Left ventricle myocardium inferior (tissue), 1 donor: ENCODE results near the gene EID2B. TPM values are rescaled to one million over a fixed set of nuclear protein-coding genes. Genes with fewer than 3 reads are reported as not detected.

Experiments used
- DNase-seq: peaks from one replicate; pipeline ENCODE4 v3.0.0-alpha.2; 2020
- H3K27ac ChIP-seq: fragments of 200-600 bp; replicated peaks from 2 replicates; pipeline ENCODE4 v1.8.0; 2021
- H3K27me3 ChIP-seq: fragments of 200-600 bp; 2 replicates; pipeline ENCODE4 v1.8.0; 2021; ENCODE audit warnings: low read depth
- H3K36me3 ChIP-seq: fragments of 200-600 bp; 2 replicates; pipeline ENCODE4 v1.8.0; 2021
- H3K4me1 ChIP-seq: fragments of 200-600 bp; 2 replicates; pipeline ENCODE4 v1.8.0; 2021
- H3K4me3 ChIP-seq: fragments of 200-600 bp; 2 replicates; pipeline ENCODE4 v1.8.0; 2021; ENCODE audit warnings: mild to moderate bottlenecking, moderate library complexity
- H3K9me3 ChIP-seq: fragments of 200-600 bp; replicated peaks from 2 replicates; pipeline ENCODE4 v1.8.0; 2021
- intact Hi-C: fragments of 100-400 bp; cut with micrococcal nuclease; formaldehyde crosslinking; loops from one replicate; pipeline ENCODE4 v1.11.0; 2022
- total RNA-seq: library from RNA; stranded (reverse); fragmentation: NEBNext Ultra II Directional; extraction: Animal tissue kit (Norgen Biotek cat#: 25700); gene quantifications from one replicate; pipeline ENCODE4 v1.2.1, GENCODE V29; 2021
- TF ChIP-seq, protein P1 (sequence below): fragments of 200-600 bp; IDR thresholded peaks from 2 replicates; pipeline ENCODE4 v1.8.0; 2021; ENCODE audit warnings: antibody characterized with exemption, mild to moderate bottlenecking, borderline replicate concordance
- donor health status: DM: no; HTN: yes; CAD: no; lungs with severe emphysema.

The EID2B gene
- total RNA-seq, 1 donor from 2014 or later = 2.1 TPM

DNA sequence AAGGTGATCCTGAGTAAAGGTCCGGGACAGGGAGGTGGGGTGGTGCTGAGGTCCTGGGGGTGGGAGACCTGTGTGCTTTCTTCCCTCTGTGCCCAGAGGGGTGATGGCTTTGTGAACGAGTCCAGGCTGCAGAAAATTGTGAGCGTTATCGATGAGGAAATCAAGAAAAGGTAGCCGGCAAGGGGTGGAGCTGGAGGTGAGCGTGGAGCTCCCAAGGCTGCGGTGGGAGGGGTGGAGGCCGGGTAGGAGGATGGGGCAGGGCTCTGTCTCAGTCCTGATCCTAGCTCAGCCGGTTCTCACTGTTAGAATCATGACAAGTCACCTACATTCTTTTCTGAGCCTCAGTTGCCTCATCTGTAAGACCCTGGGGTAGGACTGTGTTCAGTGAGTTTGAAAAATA lies 13.7 kb downstream of the EID2B start:
- no peak overlapping the region for H3K27ac ChIP-seq
- TF ChIP-seq, protein P1, sequence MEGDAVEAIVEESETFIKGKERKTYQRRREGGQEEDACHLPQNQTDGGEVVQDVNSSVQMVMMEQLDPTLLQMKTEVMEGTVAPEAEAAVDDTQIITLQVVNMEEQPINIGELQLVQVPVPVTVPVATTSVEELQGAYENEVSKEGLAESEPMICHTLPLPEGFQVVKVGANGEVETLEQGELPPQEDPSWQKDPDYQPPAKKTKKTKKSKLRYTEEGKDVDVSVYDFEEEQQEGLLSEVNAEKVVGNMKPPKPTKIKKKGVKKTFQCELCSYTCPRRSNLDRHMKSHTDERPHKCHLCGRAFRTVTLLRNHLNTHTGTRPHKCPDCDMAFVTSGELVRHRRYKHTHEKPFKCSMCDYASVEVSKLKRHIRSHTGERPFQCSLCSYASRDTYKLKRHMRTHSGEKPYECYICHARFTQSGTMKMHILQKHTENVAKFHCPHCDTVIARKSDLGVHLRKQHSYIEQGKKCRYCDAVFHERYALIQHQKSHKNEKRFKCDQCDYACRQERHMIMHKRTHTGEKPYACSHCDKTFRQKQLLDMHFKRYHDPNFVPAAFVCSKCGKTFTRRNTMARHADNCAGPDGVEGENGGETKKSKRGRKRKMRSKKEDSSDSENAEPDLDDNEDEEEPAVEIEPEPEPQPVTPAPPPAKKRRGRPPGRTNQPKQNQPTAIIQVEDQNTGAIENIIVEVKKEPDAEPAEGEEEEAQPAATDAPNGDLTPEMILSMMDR = no peak
- peaks cover 45% of the 10 kb centered on the region for H3K27me3 ChIP-seq
- intact Hi-C loops = no loop called here
- peaks cover 17% of the 10 kb centered on the region for H3K4me1 ChIP-seq
- H3K9me3 ChIP-seq = no peaks in the 10 kb centered on the region
- H3K4me3 ChIP-seq = no peak overlapping the region
- no peaks in the 10 kb centered on the region for H3K36me3 ChIP-seq
- DNase-seq = no peak

DNA sequence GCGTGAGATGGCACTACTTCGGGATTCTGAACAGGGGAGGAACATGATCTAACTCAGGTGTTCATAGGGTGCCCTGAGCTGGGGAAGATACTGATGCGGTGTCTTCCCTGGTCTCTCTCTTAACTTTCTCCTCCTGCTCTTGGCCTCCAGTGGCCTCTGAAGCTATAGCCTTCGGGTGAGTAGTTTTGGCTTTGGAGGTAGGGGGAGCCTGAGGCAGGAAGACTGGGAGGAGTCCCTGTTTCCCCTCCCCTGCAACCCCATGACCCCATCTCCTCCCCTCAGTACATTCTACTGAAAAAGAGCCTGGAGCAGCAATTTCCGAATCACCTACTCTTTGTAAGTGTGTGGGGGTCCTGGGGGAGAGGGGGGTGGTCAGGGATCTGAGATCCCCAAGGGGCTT lies 14.2 kb downstream of the EID2B start:
- Histone ChIP-seq H3K27me3 (peaks cover 50% of the 10 kb centered on the region), H3K27ac (no peak overlapping the region), H3K4me1 (peaks cover 17% of the 10 kb centered on the region), H3K9me3 (no peaks in the 10 kb centered on the region), H3K36me3 (no peaks in the 10 kb centered on the region), H3K4me3 (no peak overlapping the region)
- intact Hi-C loops = no loop called here
- TF ChIP-seq, protein P1 = no peak
- no peak for DNase-seq

DNA sequence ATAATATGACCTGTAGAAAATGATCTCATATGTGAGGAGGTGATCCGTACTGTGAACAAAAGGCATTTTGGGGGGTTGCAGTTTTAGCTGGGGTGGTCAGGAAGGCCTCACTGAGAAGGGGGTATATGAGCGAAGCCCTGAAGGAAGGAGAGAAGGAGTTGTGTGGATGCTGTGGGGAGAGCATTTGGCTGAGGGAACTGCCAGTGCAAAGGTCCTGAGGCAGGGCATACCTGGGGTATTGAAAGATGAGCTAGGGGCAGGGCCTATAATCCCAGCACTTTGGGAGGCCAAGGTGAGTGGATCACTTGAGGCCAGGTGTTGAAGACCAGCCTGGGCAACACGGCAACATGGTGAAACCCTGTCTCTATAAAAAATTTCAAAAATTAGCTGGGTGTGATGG lies 15.2 kb downstream of the EID2B start:
- no peaks in the 10 kb centered on the region for H3K36me3 ChIP-seq
- no peak overlapping the region for H3K27ac ChIP-seq
- no peaks in the 10 kb centered on the region for H3K9me3 ChIP-seq
- peaks cover 60% of the 10 kb centered on the region for H3K27me3 ChIP-seq
- DNase-seq = no peak
- H3K4me3 ChIP-seq = no peak overlapping the region
- H3K4me1 ChIP-seq = peaks cover 17% of the 10 kb centered on the region
- intact Hi-C loops = no loop called here
- TF ChIP-seq, protein P1 = no peak

DNA sequence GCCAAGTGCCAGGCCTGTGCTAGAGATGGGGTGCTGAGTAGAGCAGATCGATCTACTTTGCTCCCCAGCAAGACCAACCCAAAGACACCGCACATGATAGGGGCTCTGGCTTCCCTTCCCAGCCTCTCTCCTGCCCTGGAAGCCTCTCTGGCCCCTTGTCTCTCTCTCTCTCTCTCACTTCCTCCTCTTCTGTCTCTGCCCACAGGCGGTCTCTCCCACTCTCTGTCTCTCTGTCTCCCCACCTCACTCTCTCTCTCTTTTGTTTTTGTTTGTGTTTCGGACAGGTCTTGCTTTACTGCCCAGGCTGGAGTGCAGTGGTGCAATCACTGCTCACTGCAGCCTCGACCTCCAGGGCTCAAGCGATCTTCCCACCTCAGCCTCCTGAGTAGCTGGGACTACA lies 16.4 kb downstream of the EID2B start:
- intact Hi-C loops = no loop called here
- Histone ChIP-seq H3K27ac (no peak overlapping the region), H3K4me1 (peaks cover 17% of the 10 kb centered on the region), H3K4me3 (no peak overlapping the region), H3K27me3 (peaks cover 72% of the 10 kb centered on the region), H3K36me3 (no peaks in the 10 kb centered on the region), H3K9me3 (no peaks in the 10 kb centered on the region)
- no peak for DNase-seq
- TF ChIP-seq, protein P1 = no peak

DNA sequence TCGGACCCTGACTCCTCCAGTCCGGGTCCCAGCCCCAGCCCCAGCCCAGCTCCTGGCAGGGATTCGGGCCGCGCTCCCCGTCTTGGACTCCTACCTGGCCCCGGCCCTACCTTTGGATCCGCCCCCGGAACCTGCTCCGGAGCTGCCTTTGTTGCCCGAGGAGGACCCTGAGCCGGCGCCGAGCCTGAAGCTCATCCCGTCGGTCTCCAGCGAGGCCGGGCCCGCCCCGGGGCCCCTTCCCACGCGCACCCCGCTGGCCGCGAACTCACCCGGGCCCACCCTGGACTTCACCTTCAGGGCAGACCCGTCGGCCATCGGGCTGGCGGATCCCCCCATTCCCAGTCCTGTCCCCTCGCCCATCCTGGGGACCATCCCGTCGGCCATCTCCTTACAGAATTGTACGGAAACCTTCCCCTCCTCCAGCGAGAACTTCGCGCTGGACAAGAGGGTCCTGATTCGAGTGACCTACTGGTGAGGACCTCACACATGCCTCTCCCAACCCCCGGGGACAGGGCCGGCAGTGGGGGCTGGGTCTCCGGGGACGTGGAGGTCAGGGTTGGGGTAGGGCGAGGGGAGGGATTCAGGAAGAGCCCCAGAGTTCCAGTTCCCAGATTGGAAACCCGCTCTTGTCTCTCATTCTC lies 17.0 kb downstream of the EID2B start:
- H3K4me3 ChIP-seq = peak overlapping the region; percentile 57
- intact Hi-C loops = no loop called here
- H3K9me3 ChIP-seq = no peaks in the 10 kb centered on the region
- no peak overlapping the region for H3K27ac ChIP-seq
- H3K4me1 ChIP-seq = peaks cover 17% of the 10 kb centered on the region
- H3K27me3 ChIP-seq = peaks cover 78% of the 10 kb centered on the region
- H3K36me3 ChIP-seq = no peaks in the 10 kb centered on the region
- TF ChIP-seq, protein P1 = no peak
- DNase-seq = no peak
